ENCODE data around the gene HACL1.
A peak's percentile ranks its signal among the peaks of the same experiment; 100 is the strongest.

Gene HACL1

GRCh38 chr3:15522016-15522415 is 79.4 kb downstream of the HACL1 start:
- no peak for DNase-seq

GRCh38 chr3:15521573-15521965 is 79.8 kb downstream of the HACL1 start, which contains the start of gene COLQ:
Gene COLQ (minus strand): TSS chr3:15521706. CDS start chr3:15521625, 81 bp downstream.
- DNase-seq = no peak

- no peak for DNase-seq
Measured at GRCh38 chr3:15520804-15521572, 80.4 kb downstream of the HACL1 start.

DNA sequence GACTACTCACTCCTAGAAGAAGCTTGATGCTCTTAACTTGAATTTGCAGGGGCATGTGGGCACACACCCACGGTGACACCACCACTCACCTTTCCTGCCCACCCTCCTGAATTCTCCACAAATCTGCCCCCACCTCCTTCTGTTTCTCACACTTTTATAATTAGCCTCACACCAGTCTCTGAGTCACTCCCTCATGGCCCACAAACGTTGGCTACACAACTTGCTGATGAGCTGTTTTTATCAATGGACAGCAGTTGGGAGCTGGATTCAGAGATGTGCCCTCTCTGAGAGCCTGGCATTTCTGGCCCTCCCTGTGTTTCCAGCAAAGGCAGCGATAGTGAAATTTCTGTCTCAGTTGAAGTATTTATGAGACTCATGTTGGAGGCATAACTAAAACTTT is 81.2 kb downstream of the HACL1 start:
- DNase-seq = no peak

DNA sequence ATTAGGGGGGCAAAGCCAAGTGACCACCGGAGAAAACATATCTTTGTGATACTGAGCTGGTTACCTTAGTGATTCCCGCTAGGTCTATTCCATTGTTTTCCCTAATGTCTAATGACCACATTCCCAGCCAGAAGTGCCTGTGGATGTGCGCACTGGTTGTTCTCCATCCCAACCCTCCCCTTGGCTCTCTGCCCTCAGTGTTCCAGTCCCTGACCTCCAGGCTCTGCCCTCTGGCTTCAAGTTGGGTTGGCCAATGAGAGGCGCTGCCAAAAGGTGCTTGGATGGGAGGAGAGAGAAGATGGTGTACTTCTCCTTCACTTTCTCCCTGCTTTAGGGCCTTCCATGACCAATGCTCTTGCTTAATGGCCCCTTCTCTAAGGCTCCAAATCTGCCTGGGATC is 82.3 kb downstream of the HACL1 start:
- DNase-seq = no peak

DNA sequence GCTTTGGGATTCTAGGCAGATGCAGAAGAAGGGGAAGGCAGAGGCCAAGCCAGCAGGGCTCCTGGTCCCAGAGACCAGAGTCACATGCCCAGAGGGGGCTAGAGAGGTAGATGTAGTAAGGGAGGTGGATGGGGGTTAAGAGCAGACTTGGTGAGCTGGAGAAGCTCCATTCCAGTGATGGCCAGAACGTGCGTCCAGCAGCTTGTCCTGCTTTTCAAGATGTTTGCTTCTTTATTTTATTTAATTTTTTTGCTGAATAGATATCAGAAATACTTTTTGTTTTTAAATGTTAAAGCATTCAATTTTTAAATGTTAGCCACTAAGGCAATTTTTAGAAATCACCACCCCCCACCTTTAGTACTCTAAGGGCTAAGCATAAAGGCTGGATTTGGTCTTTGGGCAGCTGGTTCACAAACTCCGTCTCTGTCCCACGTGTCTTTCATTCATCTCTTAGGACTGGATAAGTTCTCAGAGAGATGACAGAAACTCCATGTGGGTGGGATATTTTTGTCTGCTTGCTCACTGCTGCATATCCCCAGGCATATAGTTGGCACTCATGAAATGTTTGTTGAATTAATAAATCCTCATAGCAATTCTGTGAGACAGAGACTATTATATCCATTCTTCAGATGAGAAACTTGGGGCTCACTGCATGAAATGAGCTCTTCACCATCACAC is 86.6 kb downstream of the HACL1 start:
- DNase-seq = no peak

GRCh38 chr3:15513810-15514662 is 87.3 kb downstream of the HACL1 start:
- no peak for DNase-seq

- no peak for DNase-seq
Measured at GRCh38 chr3:15513116-15513515, 88.3 kb downstream of the HACL1 start.

- peak; percentile 63 for DNase-seq
Measured at GRCh38 chr3:15512166-15512565, 89.2 kb downstream of the HACL1 start.

- DNase-seq = no peak
Measured at GRCh38 chr3:15511156-15511555, 90.2 kb downstream of the HACL1 start.
